Measurements from ENCODE around the gene GPR158. TPM values are rescaled to one million over a fixed set of nuclear protein-coding genes. Genes with fewer than 3 reads are reported as not detected.
"Not testable (repeated sequence)": the region's sequence is repeated elsewhere in the genome, so short reads cannot be mapped to it uniquely, and the experiment has no call there.

The GPR158 gene
- total RNA-seq, 2 donors from 2014 or later = 0.07 to 0.16 TPM

DNA sequence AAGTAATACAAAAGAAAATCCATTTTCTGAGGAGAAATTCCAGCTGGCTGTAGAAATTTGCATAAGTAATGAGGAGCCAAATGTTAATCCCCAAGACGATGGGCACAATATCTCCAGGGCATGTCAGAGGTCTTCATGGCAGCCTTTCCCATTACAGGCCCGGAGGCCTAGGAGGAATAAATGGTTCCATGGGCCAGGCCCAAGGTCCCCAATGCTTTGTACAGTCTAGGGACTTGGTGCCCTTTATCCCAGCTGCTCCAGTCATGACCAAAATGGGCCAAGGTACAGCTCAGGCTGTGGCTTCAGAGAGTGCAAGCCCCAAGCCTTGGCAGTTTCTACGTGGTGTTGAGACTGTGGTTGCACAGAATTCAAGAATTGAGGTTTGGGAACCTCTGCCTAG, 182.5 kb downstream of the GPR158 start:
- Histone ChIP-seq H3K36me3 (no peaks in the 10 kb centered on the region), H3K4me3 (no peak overlapping the region), H3K4me1 (no peaks in the 10 kb centered on the region), H3K27me3 (no peaks in the 10 kb centered on the region), H3K27ac (no peak overlapping the region), H3K9me3 (no peaks in the 10 kb centered on the region), H3K9ac (ENCODE audit: low read depth in 2 of 2, low read length in 2 of 2) (no peak overlapping the region)
- intact Hi-C loops (cut with DNase I) = no loop called here
- TF ChIP-seq, protein P1, sequence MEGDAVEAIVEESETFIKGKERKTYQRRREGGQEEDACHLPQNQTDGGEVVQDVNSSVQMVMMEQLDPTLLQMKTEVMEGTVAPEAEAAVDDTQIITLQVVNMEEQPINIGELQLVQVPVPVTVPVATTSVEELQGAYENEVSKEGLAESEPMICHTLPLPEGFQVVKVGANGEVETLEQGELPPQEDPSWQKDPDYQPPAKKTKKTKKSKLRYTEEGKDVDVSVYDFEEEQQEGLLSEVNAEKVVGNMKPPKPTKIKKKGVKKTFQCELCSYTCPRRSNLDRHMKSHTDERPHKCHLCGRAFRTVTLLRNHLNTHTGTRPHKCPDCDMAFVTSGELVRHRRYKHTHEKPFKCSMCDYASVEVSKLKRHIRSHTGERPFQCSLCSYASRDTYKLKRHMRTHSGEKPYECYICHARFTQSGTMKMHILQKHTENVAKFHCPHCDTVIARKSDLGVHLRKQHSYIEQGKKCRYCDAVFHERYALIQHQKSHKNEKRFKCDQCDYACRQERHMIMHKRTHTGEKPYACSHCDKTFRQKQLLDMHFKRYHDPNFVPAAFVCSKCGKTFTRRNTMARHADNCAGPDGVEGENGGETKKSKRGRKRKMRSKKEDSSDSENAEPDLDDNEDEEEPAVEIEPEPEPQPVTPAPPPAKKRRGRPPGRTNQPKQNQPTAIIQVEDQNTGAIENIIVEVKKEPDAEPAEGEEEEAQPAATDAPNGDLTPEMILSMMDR (IDR thresholded peaks at IDR 0.05) = no peak
- no peak for DNase-seq

DNA sequence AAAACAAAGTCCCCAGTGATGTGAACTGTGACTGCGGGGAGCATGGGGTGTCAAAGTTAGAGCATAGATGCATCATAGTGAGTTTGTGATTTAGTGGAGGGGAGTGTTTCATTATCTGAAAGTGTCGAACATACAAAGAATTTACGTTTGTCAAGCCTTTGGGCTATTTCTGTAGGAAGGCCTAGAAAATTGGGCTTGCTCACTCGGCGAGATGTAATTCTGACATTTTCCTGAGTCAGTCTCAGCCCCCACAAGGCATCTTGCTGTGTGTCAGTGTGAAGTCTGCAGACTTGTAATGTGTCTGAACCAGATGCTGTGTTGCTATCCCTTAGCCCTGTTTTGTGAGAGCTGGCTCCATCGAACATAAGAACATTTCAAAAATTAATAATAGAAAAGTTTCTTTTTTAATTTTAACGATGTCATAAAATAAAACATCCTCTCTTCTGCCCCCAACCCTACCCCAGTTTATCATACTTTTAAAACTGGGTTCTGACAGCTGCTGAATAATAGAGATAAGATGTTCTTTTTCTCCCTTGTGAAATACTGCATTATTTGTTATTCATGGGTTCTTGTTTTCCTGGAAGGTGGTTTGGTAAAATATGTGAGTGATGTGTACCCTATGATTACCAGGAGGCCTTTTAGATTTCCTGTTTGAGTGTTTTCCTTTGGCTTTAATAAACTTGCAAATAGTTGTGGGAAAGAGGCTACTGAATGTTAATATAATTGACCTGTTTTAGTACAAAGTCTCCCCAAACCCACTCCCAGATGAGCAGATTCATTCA, 207.4 kb downstream of the GPR158 start:
- no peaks in the 10 kb centered on the region for H3K27me3 ChIP-seq
- no peak overlapping the region for H3K27ac ChIP-seq
- intact Hi-C loops (cut with DNase I) = no loop called here
- no peaks in the 10 kb centered on the region for H3K36me3 ChIP-seq
- no peak for DNase-seq
- no peak overlapping the region for H3K4me3 ChIP-seq
- H3K4me1 ChIP-seq = no peaks in the 10 kb centered on the region
- TF ChIP-seq, protein P1 (IDR thresholded peaks at IDR 0.05) = no peak
- no peaks in the 10 kb centered on the region for H3K9me3 ChIP-seq
- no peak overlapping the region for H3K9ac ChIP-seq (ENCODE audit: low read depth in 2 of 2, low read length in 2 of 2)

DNA sequence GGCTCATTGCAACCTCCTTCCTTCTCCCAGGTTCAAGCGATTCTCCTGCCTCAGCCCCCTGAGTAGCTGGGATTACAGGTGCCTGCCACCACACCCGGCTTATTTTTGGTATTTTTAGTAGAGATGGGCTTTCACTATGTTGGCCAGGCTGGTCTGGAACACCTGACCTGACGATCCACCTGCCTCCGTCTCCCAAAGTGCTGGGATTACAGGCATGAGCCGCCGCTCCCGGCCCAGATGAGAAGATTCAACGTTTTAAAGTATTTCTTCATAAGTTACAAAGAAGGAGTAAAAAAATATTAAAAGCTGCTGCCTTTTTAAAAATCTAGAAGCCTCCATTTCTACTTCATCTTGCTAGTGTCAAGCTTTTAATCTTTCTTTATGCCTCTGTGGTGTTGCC, 208.1 kb downstream of the GPR158 start:
- DNase-seq; H3K9ac ChIP-seq (ENCODE audit: low read depth in 2 of 2, low read length in 2 of 2); intact Hi-C loops (cut with DNase I); H3K4me1 ChIP-seq; H3K4me3 ChIP-seq; H3K27ac ChIP-seq; H3K27me3 ChIP-seq; H3K36me3 ChIP-seq; H3K9me3 ChIP-seq: not testable (repeated sequence)

DNA sequence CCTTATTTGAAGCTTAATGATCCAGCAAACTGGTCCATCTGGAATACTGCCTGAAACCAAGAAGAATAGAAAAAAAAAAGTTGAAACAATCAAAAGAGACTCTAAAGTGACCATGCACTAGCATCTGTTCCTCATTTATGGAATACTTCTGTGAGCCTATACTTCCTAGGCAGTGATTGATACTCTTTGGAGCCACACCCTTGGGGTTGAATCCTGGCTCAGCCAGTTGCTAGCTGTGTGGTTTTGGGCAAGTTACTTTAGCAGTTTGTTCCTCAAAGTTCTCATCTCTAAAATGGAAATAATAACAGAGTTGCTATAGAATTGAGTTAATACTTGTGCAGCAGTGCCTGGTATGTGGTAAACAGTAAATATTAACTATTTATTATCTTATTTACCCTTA, 208.9 kb downstream of the GPR158 start:
- no peaks in the 10 kb centered on the region for H3K4me1 ChIP-seq
- intact Hi-C loops (cut with DNase I) = no loop called here
- H3K36me3 ChIP-seq = no peaks in the 10 kb centered on the region
- H3K4me3 ChIP-seq = no peak overlapping the region
- TF ChIP-seq, protein P1 (IDR thresholded peaks at IDR 0.05) = no peak
- H3K9ac ChIP-seq (ENCODE audit: low read depth in 2 of 2, low read length in 2 of 2) = no peak overlapping the region
- H3K27me3 ChIP-seq = no peaks in the 10 kb centered on the region
- no peaks in the 10 kb centered on the region for H3K9me3 ChIP-seq
- no peak for DNase-seq
- H3K27ac ChIP-seq = no peak overlapping the region

DNA sequence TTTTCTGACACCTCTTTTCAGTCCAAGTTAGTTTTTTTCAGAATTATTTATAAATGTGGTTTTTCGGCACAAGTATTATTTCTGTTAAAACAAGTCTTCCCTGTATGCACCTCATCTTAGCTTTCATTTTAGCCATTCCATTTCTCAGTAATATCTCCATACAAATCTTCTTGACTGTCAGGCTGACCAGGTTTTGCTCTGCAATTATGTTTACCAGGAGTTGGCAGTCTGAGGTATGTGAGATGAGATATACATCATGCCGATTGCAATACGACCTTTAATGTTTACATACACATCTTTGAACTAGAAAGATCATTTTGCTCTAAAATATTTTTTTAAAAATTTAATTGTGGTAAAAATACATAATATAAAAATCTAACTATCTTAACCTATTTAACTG, 209.8 kb downstream of the GPR158 start:
- no peaks in the 10 kb centered on the region for H3K27me3 ChIP-seq
- DNase-seq = no peak
- H3K9ac ChIP-seq (ENCODE audit: low read depth in 2 of 2, low read length in 2 of 2) = no peak overlapping the region
- intact Hi-C loops (cut with DNase I) = no loop called here
- no peaks in the 10 kb centered on the region for H3K36me3 ChIP-seq
- TF ChIP-seq, protein P1 (IDR thresholded peaks at IDR 0.05) = no peak
- H3K27ac ChIP-seq = no peak overlapping the region
- no peaks in the 10 kb centered on the region for H3K9me3 ChIP-seq
- no peaks in the 10 kb centered on the region for H3K4me1 ChIP-seq
- H3K4me3 ChIP-seq = no peak overlapping the region

DNA sequence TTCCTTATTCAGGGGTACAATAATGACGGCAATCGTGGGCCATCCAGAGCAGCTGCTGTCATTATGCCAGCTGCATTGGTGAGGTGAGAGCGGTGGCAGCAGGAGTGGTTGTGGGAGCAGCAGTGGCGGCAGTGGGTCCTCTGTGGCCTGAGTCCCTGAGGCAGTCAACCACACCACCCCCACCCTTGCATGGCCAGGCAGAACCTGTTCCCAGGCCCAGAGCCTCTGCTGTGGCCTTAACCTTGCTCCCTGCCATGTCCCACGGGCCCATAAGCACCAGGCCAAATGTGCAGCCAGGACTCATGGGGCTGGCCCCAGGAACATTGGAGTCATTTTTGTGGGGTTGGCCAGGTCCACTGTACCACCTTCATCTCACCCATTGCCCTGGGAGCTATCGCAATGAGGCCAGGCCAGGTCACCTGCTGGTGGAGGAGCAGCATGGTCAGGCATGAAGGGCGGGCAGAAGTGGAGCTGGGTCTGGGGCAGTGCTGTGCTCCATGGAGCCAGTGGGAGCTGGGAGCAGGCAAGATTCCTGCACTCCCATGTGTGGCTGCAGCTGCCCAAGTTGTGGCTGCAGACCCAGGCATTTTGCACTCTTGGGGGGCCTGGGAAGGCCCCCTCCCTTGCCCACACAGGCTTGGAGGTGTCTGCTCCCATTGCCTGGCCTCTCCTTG, 213.5 kb downstream of the GPR158 start:
- no peak for DNase-seq
- intact Hi-C loops (cut with DNase I) = no loop called here
- TF ChIP-seq, protein P1 (IDR thresholded peaks at IDR 0.05) = no peak
- Histone ChIP-seq H3K4me1 (no peaks in the 10 kb centered on the region), H3K27ac (no peak overlapping the region), H3K9me3 (no peaks in the 10 kb centered on the region), H3K27me3 (no peaks in the 10 kb centered on the region), H3K36me3 (no peaks in the 10 kb centered on the region), H3K9ac (ENCODE audit: low read depth in 2 of 2, low read length in 2 of 2) (no peak overlapping the region), H3K4me3 (no peak overlapping the region)

All from colonic mucosa (tissue), 4 donors.